ENCODE data around the gene ABHD10. TPM values are rescaled to one million over a fixed set of nuclear protein-coding genes. Genes with fewer than 3 reads are reported as not detected.

The ABHD10 gene
- total RNA-seq, 1 experiment from 2014 or later, result 21.8 TPM

- Histone ChIP-seq H3K4me2 (ENCODE audit: insufficient read depth, insufficient read length, low read length) (no peak overlapping the region), H3K23me2 (ENCODE audit: insufficient read length, low read depth, low read length, poor library complexity, severe bottlenecking) (no peaks in the 10 kb centered on the region), H4K5ac (ENCODE audit: insufficient read length, low read depth, low read length) (no peak overlapping the region), H2BK15ac (ENCODE audit: low read depth, low read length) (no peak overlapping the region), H2AFZ (ENCODE audit: low read length) (no peak overlapping the region), H3K27ac (ENCODE audit: insufficient read length, low read depth, low read length) (no peak overlapping the region), H2AK5ac (ENCODE audit: insufficient read length, low read length) (no peak overlapping the region), H3K23ac (ENCODE audit: insufficient read length, low read depth, low read length) (no peak overlapping the region), H2BK12ac (ENCODE audit: insufficient read length, low read depth, low read length) (no peak overlapping the region), H3K4me1 (ENCODE audit: insufficient read depth, low read length) (no peaks in the 10 kb centered on the region), H3T11ph (ENCODE audit: low read length) (no peak overlapping the region), H2BK120ac (ENCODE audit: low read depth, low read length, poor library complexity, severe bottlenecking) (no peak overlapping the region), H3K27me3 (ENCODE audit: insufficient read depth, low read length) (no peaks in the 10 kb centered on the region), H2BK5ac (ENCODE audit: insufficient read length, low read length) (no peak overlapping the region), H3K4ac (ENCODE audit: low read depth, low read length) (no peak overlapping the region), H3K18ac (ENCODE audit: insufficient read length, low read depth, low read length) (no peak overlapping the region), H3K9ac (ENCODE audit: extremely low read depth, insufficient read length, low read length) (no peak overlapping the region), H3K14ac (ENCODE audit: insufficient read depth, low read length) (no peak overlapping the region), H4K20me1 (ENCODE audit: control insufficient read depth, insufficient read depth, insufficient read length) (no peaks in the 10 kb centered on the region), H3K79me2 (ENCODE audit: insufficient read depth, low read length) (no peaks in the 10 kb centered on the region), H3K56ac (ENCODE audit: insufficient read length, low read depth, low read length) (no peak overlapping the region), H3K79me1 (ENCODE audit: insufficient read depth, low read depth, low read length, poor library complexity, severe bottlenecking) (no peaks in the 10 kb centered on the region), H4K8ac (replicated peaks; ENCODE audit: insufficient read length, low read depth, low read length) (no peak overlapping the region), H2BK20ac (ENCODE audit: low read depth, low read length, poor library complexity, severe bottlenecking) (no peak overlapping the region), H3K9me3 (ENCODE audit: control insufficient read depth, low read depth, low read length) (no peaks in the 10 kb centered on the region), H4K91ac (ENCODE audit: insufficient read length, low read depth, low read length) (no peak overlapping the region)
- Mint-ChIP-seq H3K4me3 (no peak overlapping the region), H3K4me1 (no peaks in the 10 kb centered on the region), H3K27ac (no peak overlapping the region), H3K9me3 (no peaks in the 10 kb centered on the region), H3K27me3 (ENCODE audit: low read depth) (no peaks in the 10 kb centered on the region), H3K36me3 (ENCODE audit: insufficient read depth in 1 of 3, low read depth in 3 of 3) (peaks cover 0 to 3% (median 0%) of the 10 kb centered on the region in 3 experiments; a peak in 3 of 7 replicates)
- DNase-seq, result no peak
- TF ChIP-seq CTCF (conservative IDR thresholded peaks at IDR 0.05), result no peak
- whole genome bisulfite sequencing (ENCODE audit: extremely low coverage, insufficient read length, low lambda C conversion rate), result no CpG with 5 or more reads among the region's 3 CpGs
These were observed 31.8 kb downstream of the ABHD10 start for GRCh38 chr3:112010636-112011035.
